Measurements from ENCODE around the gene MRPL54.
"Not testable (repeated sequence)": the region's sequence is repeated elsewhere in the genome, so short reads cannot be mapped to it uniquely, and the experiment has no call there.

DNA sequence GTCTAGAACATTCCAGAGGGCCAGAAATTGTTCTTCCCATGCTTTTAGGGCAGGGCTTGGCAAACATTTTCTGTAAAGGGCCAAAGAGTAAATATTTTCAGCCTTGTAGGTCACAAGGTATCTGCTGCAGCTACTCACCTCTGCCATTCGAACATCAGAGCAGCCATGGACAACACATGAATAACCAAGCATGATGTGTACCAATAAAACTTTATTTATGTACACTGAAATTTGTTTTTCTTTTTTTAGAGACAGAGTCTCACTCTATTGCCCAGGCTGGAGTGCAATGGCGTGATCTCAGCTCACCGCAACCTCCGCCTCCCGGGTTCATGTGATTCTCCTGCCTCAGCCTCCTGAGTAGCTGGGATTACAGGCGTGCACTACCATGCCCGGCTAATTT, 4.8 kb upstream of the MRPL54 start:
- TF ChIP-seq, protein P1, sequence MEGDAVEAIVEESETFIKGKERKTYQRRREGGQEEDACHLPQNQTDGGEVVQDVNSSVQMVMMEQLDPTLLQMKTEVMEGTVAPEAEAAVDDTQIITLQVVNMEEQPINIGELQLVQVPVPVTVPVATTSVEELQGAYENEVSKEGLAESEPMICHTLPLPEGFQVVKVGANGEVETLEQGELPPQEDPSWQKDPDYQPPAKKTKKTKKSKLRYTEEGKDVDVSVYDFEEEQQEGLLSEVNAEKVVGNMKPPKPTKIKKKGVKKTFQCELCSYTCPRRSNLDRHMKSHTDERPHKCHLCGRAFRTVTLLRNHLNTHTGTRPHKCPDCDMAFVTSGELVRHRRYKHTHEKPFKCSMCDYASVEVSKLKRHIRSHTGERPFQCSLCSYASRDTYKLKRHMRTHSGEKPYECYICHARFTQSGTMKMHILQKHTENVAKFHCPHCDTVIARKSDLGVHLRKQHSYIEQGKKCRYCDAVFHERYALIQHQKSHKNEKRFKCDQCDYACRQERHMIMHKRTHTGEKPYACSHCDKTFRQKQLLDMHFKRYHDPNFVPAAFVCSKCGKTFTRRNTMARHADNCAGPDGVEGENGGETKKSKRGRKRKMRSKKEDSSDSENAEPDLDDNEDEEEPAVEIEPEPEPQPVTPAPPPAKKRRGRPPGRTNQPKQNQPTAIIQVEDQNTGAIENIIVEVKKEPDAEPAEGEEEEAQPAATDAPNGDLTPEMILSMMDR (IDR thresholded peaks at IDR 0.05), result not testable (repeated sequence)
- TF ChIP-seq POLR2AphosphoS5, POLR2A, EP300 (IDR thresholded peaks at IDR 0.05): not testable (repeated sequence)
